Breast epithelium (tissue), 3 donors: ENCODE data around the gene IRF5.

Source experiments
- CTCF ChIP-seq, 3 donors: fragments of 450-650 bp; IDR thresholded peaks; one replicate each; pipeline ENCODE4 v1.5.1; 2016 to 2017; ENCODE audit warnings: antibody characterized with exemption in 3 of 3, mild to moderate bottlenecking in 3 of 3, moderate library complexity in 3 of 3
- POLR2A ChIP-seq: fragments of 450-650 bp; IDR thresholded peaks from one replicate; pipeline ENCODE4 v1.6.1; 2016; ENCODE audit warnings: antibody characterized with exemption, mild to moderate bottlenecking, moderate library complexity
- POLR2AphosphoS5 ChIP-seq, 3 donors: sonication (generic); formaldehyde crosslinking; IDR thresholded peaks; one replicate each; pipeline ENCODE4 v1.6.1; 2017; ENCODE audit warnings: antibody characterized with exemption in 3 of 3

- TF ChIP-seq CTCF (IDR thresholded peaks at IDR 0.05) (no peak), POLR2A (no peak), POLR2AphosphoS5 (IDR thresholded peaks at IDR 0.05) (no peak)
These were observed 27.8 kb upstream of the IRF5 start for GRCh38 chr7:128909625-128910568.
